GM12892 (cell line): ENCODE data around the gene SH2D3A.

Source experiments
- POLR2A ChIP-seq: IDR thresholded peaks from 2 replicates; pipeline ENCODE4 v1.6.1; 2011; ENCODE audit warnings: low read depth, low read length, control low read depth
- POLR2AphosphoS5 ChIP-seq: IDR thresholded peaks from 2 replicates; pipeline ENCODE4 v1.6.1; 2011; ENCODE audit warnings: low read depth, low read length, control low read depth

DNA sequence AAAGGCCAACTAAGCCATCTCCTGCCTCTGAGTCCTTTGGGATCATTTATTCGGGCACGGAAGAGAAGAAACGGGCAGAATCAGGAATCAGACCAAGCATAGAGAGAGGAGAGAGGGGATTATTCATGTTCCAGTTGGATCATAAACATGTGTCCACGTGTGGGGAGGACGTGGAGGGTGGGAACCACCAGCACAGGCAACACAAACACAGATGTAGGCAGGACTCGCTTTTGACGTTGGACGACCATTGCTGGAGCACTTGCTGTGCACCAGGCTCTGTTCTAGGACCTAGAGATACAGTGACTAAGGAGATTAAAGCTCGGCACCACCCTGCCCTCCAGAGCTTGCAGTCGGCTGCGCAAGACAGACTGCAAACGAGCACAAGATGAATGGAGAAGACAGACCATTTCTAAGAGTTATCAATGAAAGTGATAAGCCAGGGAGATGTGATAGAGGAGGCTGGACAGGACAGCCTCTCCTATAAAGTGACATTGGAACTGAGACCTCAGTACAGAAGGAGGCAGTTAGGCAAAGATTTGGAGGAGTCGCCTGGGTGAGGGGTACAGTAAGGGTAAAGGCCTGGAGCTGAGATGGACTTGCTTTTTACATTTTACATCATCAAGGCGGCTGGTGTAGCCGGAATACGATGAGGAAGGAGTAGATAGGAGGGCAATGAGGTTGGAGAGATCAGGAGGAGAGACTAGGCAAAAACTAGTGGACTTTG is 716 bp downstream of the SH2D3A start:
- TF ChIP-seq POLR2A (no peak), POLR2AphosphoS5 (no peak)
